Stimulated activated CD4-positive, alpha-beta T cell treated with anti-CD3 and anti-CD28 coated beads, Interleukin-4, amount 100 ng/mL, for 48 hours (primary cell): ENCODE measurements around the gene LILRA6.

ENCODE experiments used
- DNase-seq, 2 donors: peaks; one replicate each; pipeline ENCODE4 v3.0.0-alpha.2; 2020; ENCODE audit warnings: low read depth in 2 of 2

Gene LILRA6

GRCh38 chr19:54188215-54188871 is 54.2 kb downstream of the LILRA6 start:
- DNase-seq = peak in 1 of 2 donors; percentile 61

DNA sequence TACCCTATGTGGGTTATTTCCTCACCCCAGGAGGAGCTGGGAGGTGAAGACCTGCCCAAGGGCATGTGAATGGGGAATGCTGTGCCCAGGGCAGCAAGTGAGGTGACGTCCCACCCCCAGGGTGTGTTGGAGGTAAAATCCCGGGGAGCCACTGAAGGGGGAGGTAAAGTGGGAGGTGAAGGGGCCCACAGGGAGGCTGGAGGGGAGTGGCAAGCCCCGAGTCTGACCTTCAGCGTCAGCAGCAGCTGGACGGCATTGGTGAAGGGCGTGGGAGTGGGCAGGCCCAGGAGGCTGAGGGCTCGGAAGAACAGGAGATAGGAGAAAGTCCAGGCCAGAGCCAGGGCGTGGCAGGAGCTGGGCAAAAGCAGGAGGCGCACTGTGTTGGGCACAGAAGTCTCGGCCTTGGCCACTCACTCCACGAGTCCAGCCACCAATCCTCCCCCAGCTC is 55.6 kb downstream of the LILRA6 start:
- DNase-seq = no peak
